GM19438 (cell line): ENCODE measurements around the gene BCDIN3D.
"Not testable (repeated sequence)": the region's sequence is repeated elsewhere in the genome, so short reads cannot be mapped to it uniquely, and the experiment has no call there.

Experiments used
- ATAC-seq: cut with Tn5 transposase; IDR thresholded peaks from one replicate; pipeline ENCODE4 v1.9.1; 2021; ENCODE audit warnings: low read depth; ENCODE audit not compliant: unreplicated experiment

The BCDIN3D gene

DNA sequence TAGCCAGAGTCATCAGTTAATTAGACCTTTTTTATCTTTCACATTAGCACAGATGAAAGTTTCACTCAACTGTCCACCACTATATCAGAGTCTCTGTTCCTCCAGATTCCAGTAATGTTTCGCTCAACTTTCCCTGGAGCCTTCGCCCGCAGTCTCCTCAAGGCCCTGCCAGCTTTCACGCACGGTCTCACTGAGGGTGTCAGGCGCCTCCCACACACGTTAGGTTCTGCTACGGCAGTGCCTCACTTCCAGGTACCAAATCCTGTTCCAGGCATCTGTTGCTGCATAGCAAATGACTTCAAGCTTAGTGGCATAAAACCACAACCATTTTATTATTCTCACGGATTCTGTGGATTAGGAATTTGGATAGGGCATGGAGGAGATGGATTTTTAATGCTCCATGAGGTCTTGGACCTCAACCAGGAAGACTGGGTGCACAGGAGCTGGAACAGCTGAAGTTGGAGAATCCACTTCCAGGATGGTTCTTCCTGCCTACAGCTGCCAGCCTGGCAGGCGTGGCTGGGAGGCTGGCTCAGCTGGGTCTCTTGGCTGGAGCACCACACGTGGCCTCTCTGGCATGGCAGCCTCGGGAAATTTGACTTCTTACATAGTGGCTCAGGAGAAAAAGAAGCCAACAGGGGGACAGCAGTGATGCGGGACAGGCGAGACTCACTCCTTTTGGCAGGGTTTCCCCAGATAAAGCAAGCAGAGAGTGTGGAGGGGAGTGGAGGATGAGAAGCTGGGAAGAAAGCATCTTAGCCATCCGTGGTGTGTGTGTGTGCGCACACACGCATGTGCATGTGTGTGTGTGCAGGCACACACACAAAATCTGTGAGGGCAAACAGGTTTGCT is 21.3 kb upstream of the BCDIN3D start:
- ATAC-seq: no peak

DNA sequence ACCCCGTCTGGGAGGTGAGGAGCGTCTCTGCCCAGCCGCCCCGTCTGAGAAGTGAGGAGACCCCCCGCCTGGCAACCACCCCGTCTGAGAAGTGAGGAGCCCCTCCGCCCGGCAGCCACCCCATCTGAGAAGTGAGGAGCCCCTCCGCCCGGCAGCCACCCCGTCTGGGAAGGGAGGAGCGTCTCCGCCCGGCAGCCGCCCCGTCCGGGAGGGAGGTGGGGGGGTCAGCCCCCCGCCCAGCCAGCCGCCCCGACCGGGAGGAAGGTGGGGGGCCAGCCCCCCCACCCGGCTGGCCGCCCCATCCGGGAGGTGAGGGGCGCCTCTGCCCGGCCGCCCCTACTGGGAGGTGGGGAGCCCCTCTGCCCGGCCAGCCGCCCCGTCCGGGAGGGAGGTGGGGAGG is 18.0 kb upstream of the BCDIN3D start:
- ATAC-seq: not testable (repeated sequence)

DNA sequence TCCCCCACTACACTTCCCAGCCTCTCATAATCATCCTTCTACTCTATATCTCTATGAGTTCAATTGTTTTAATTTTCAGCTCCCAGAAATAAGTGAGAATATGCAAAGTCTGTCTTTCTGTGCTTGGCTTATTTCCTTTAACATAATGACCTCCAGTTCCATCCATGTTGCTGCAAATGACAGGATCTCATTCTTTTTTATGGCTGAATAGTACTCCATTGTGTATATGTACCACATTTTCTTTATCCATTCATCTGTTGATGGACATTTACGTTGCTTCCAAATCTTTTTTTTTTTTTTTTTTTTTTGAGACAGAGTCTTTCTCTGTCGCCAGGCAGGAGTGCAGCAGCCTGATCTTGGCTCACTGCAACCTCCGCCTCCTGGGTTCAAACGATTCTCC is 13.0 kb upstream of the BCDIN3D start:
- not testable (repeated sequence) for ATAC-seq

DNA sequence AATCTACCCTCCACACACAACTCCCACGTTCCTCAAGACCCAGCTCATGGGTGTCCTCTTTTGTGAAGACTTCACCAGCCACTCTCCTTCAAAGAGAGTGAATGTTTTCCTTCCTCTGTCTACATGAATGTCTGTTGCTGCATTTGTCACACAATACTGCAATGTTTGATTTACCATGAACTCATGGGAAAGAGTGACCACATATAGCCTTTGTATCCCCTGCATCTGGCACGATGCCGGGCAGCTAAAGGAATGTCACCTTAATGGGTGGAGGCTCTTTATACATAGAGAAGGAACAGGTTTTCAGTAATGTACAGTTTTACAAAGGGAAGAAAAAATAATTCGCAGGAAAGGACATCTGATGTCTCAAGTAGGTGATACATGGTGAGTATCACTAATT is 12.1 kb upstream of the BCDIN3D start:
- ATAC-seq: no peak

DNA sequence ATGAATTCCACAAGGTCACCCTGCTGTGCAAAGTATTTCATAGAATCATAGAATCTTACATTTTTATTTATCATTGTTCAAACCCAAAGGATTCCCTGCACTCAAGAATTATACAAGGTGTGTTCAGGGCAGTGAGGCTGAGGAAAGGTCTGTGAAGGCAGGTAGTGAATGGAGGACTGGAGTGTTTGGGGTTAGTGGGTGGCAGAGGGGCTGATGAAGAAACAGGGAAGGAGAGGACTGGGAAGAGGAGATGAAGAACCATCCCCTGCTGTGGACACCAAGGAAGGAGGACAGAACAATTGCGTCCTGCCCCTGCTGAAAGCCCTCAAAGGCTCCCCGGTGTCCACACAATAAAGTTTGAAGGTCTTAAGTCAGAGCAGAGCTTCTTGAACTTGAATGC is 10.8 kb upstream of the BCDIN3D start:
- no peak for ATAC-seq

DNA sequence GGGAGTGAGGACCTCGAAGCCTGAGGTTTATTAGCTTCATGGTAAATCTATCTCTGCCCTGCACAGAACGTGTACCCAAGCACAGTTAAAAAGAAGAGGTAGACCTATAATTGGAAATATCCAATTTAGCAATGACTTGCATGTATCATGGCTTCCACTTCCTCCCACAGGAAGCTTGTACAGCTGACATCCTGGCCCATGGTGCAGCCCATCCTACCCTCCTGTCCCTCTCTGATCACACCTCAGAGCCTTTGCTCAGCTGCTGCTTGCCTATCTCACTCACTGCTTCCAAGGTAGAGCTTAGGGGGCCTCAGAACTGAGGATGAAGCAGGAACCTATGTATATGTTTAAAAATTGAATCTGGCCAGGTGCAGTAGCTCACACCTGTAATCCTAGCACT is 4.3 kb upstream of the BCDIN3D start:
- ATAC-seq: no peak

DNA sequence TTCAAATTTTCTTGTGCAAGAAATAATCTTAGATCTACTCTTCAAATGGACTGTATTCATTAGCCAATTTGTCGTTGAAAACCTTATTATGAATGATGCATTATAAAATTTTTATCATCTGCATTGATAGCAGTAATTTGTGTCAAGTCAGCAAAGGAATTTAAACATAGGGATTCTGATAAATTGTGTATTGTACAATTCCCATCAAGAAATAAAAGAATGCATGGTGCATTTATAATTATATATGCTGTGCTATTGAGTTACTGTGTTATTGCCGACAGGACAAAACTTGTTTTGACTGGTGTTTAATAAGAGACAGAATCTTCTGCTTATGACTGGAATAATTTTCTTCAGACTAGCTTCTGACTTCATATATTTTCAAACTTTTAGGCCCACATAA is 3.1 kb upstream of the BCDIN3D start:
- no peak for ATAC-seq

DNA sequence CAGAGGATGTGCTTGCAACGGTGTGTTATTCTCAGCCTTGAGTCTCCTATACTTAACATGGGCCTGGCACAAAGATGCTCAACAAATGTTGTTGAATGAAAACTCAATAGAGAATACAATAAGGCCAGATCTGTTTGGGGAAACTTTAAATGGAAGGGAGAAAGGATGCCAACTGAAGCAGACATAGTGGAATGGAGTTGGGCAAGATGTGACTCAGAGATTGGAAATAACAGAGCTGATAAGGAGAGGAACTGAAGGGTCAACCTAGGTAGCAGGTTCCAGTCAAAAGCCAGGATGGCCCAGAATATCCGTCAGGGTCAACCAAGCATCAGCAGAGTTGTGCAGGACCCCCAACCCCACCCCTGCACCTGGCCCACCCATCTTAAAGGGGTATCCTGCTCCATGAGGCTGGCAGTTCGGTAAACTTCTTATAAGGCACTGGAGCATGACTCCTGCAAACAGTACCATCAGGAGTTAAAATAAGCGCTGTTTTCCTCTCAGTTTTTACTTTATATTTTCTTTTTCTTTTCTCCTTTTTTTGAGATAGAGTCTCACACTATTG is 1.1 kb upstream of the BCDIN3D start:
- no peak for ATAC-seq

DNA sequence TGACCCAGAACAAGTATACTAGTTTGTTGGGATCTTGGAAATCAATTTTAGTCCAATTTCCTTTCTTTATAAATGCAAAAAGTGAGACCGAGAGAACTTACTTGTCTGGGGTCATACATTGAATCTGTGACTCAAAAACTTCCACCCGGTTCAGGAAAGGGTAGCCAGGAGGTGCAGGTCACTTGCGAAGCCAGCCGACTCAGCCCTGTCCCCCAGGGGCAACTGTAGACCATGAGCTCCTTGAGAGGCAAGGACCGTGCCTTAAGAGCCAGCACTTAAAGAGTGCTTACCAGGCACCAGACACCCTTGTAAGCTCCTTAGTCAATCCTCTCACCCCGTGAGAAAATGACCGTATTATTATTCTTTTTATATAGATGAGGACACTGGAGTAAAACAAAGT is 505 bp upstream of the BCDIN3D start:
- no peak for ATAC-seq

DNA sequence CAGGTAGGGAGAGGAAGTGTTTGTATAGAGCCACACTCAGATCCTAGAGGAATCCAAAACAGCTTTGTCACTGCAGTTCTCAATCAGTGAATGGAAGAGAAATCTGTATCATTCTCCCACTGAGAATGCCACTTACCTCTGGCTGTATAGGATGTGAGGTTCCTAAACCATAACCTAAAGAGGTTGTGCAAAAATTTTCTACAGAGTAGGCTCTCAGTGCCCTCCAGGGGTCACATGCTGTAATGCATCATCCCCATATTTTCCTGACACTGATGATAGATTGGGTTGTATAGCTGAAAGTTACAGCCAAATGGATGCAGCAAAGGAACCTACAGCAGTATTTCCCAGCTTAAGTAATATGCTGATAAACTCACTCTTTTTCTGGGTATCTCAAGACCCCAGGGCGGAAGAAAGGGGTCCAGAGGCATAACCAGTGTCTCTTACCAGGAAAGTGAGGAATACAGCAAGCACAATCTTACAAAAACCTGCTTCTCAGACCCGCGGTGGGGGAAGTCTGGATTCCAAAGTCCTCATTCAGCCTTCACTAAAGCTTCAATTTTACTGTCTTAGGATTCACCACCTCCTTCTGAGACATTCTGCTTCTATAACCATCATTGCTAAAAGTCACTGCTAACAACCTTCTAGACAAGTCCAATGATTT is 3.8 kb downstream of the BCDIN3D start:
- ATAC-seq: no peak

DNA sequence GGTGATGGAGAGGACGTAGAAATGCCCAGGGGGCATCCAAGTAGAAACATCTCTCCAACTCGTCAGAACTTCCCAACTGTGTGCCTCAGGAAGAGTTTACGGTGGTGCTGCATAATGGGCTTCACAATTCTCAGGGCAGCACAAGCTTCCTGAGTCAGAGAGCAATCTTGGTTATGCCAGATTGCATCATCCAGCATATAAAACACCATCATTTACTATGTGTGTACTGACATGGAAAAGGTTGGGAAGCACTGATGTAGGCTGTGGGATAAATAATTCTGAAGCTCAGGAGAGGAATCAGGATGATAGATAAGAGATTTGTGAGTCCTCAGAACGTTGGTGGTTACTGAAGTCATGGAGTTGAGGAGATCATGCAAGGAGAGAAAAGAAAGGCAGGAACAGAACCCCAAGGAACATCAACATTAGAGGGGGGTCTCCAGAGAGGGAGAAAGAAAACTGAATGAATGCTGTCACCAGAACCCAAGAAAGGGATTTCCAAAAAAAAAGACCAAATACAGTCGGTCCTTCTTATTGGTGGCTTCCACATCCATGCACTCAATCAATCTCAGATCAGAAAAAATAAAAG is 10.0 kb downstream of the BCDIN3D start:
- ATAC-seq: no peak

DNA sequence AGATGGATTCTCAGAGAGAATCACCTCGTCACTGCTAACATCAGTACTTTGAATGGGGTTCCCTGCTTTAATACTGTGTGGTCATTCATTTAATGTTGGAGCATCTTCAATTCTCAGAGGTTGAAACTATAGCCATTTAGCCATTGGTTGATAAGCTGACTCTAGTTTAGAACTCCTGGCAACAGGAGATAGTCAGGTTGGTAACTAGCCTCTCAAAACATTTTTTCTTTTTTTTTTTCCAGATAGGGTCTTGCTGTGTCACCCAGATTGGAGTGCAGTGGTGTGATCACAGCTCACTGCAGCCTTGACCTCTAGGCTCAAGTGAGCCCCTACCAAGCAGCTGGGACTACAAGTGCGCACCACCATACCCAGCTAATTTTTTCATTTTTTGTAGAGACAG is 11.2 kb downstream of the BCDIN3D start:
- no peak for ATAC-seq

DNA sequence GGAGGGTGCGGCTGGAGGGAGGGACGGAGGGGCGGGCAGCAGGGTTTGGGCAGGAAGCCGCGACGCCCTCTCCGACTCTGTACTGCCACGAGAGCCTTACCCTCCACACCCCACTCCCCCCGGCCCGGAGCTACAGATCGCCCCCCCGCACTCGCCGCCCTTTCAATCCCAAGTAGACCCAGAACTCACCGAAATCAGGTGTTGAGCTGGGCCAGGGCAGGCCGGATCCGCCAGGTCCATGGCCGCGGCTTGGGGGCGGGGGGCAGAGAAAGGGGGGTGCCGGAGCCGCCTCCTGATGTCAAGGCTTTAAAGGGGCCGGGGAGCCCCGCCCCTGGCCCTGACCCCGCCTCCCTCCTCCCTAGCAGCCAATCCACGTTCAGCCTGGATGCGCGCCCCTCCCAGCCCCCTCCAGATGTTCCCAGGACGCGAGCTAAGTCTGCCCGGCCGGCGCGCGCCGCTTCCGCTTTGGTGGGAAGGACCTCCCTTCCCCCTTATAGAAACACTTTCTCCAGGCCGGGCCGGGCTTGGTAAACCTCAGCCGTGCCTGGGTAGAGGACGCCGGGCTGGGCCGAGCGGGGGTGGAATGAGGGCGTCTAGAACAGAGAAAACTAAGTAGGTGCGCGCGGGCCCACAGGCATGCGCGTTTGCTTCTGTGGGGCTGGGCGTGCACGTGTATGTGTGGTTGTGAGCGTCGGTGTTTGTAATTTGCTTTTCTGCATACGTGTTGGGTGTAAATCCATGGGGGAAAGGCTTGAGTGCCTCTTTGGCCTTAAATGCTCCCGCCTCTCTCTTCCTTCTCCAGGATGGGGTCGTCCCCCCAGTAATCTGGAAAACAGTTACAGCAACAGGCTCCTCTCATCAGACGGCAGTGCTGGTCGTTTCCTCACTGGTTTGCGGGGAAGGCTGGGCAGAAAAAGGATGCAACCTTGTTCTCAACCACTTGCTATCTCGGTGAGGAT is 14.5 kb downstream of the BCDIN3D start, which contains the start of gene NCKAP5L:
NCKAP5L (minus strand) TSS at position 281 of the 959 bp plus-strand sequence. CDS start 24,369 bp downstream, outside the sequence.
- ATAC-seq: peak; percentile 83

DNA sequence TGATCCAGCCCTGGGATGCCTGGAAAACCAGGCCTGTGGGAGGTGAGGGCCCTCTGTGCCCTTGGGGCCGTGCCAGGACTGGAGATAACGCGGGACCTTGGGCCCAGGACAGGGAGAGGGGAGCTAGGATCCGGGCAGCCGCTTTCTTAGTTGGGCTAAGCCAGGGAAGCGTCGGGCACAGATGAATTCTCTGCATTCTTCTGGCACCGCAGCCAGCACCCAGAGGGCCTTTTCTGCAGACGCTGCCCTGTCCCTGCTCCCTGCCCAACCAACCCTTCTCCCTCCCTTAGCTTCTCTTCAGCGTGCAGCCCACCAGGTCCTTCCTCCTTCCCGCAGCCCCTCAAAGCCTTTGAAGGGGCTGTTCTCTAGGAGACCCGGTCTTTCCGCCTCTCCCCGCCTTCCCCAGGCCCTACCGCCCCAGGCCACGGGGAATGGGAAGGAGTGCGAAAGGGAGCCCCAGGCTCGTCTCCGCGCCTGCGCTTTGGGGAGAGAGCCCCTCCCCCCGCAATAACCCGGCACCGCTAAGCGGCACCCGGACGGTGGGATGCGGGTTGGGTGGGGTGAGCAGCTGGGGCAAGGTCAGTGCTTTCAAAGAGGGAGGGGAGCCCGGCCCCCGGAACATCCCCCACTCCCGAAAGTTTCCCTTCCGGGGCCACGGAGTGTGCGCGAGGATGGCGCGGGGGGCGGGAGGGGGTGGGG is 15.4 kb downstream of the BCDIN3D start:
- peak; percentile 28 for ATAC-seq

DNA sequence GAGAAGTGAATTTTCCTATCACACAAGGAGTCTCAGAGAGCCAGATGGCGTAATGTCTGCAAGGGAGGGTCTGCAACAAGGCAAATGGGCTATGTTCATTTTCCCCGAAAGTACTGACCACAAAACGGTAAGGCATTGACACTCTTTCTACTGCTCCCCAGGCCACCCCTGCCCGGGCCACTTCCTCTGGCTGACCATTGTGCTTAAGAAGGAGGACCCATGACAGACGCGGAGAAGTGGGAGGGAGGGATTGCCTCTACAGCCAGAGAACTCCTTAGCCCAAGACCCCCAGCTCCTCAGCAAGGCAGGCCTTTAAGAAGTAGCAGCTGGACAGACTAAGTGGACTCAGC is 15.9 kb downstream of the BCDIN3D start:
- no peak for ATAC-seq

DNA sequence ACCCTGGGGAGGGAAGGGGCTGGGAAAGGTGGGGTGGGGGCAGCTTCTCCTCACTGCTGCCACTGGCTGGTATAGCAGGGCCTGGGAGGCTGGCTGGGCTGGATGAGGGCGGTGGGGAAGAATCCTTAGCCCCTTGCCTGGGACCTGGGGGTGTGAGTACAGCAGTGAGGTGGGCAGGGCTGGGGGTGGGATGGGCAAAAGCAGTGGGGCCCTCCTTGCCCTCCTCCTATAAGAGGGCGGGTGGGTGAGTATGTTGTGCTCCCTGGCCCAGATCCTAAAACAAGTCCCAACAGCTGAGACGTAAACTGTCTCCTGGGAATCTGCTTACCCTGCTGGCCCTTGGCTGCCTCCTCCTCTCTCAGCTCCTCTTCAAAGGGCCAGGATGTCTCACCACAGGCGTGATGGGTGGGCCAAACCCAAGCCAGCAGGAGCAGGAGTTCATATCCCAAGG is 16.9 kb downstream of the BCDIN3D start:
- no peak for ATAC-seq

DNA sequence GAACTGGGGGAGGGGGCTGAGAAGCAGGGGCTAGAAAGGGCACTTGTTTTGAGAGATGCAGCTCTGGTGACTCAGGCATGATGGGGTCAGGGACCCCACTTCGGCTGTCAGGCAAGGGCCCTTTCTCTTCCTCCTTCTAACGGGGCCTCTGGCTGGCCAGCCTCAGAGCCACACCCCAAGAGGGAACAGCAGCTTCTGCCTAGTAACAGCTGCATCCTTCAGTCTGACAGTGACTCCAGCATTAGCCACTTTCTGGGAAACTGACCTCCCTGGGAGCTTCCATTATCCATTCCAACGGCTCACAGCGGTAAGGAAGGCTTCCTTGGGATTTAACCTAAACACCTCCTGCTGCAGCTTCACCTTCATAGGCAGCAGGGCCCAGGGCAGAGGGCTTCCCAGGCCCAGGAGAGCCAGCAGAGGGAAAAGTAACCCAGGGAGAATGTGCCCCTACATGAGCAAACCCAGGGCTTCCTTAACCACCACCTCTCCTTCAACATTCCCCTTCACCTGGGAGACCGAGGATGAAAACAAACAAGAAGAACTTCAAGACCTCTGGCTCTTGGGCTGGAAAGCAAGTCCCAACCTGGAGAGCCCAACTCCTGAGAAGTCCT is 17.4 kb downstream of the BCDIN3D start:
- ATAC-seq: no peak

DNA sequence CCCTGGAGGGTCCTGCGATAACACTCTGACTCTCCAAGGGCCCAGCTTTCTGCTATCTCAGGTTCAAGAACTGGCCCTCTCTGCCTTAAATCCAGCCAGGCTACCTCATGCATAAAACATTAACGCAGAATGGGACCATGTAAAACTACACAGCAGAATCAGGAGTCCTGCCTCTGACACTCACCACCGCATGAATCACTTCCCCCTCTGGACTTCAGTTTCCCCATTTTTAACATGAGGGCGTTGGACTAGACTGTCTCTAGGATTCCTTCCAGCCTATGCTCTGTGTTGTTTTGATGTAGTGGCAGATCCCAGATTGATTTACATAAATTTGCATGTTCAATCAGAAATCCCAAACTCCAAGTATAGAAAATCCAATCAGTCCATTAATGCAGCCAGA is 18.0 kb downstream of the BCDIN3D start:
- no peak for ATAC-seq

DNA sequence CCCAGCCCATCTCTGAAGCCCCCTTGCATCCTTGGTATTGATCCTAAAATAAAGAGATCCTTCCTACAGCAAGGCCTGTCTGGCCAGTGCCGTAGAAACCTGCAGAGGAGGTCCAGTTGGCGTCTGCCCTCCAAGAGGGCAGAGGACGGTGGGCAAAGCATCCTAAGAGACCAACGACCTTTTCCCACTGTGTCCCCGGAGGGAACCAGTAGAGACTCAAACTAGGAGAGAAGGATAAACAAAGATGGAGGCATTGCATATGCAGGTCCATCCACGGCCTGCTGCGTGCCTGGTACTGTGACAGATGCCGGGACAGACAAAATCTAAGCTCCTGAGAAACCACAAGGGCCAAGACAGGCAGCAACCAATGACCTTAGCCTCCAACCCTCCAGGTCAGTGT is 18.5 kb downstream of the BCDIN3D start:
- ATAC-seq: no peak
